Activated CD4-positive, CD25-positive, alpha-beta regulatory T cell (primary cell): ENCODE data around the gene SESN3.
A peak's percentile ranks its signal among the peaks of the same experiment; 100 is the strongest.
"Not testable (repeated sequence)": the region's sequence is repeated elsewhere in the genome, so short reads cannot be mapped to it uniquely, and the experiment has no call there.

Experiments used
- DNase-seq, 4 experiments: peaks; one replicate each; lab custom pipeline; 2025; lab: John Stamatoyannopoulos, UW

The SESN3 gene

DNA sequence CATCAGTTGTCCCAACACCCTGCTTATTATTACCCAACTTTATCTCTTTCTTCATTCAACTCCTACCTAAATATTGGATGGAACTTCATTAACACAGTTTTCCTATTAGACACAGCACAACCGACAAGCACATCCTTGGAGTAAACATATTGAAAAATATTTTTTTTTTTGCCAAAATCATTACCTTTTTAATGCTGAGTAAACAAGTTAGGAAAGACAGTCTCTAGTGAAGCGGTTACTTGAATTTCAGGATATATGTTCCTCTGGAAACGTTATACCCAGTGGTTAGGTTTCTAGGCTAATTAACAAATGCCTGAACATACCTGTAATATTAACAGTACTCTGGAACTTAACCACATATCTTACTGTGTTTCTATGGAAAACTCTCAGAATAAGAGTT is 11.4 kb downstream of the SESN3 start:
- no peak for DNase-seq

DNA sequence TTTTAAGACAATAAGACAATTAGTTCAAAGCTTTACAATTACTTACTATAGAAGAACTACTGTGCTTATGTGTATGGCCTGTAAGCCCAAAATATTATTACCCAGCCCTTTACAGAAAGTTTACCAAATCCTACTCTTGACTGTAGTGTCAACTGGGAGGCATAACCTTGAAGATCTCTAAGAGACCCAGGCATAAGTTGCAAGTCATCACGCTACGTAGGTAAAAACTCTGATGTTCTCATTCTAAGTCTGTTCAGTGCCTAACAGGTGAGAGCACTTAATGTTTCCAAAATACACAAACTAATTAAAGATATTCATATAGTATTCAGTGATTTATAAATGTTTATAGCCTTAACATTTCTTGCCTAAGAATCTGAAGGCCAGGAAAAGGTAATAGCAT is 12.9 kb downstream of the SESN3 start:
- DNase-seq, result no peak

DNA sequence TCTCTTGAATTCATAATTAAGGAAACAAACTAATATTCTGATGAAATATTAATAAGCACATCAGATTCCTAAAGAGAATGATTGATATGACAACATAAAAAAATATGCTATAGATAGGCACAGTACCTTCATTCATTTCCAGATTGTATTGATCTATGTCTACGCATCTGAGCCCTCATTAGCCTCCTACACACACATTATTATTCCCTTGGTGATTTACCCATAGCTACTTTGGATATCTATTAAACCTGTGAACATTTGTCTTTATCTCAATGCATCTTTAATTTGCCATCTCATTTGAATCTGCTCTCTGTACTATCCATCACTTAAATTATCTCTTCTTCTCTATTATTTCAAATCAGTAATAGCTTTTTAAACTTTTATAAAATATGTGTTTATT is 18.4 kb downstream of the SESN3 start:
- no peak for DNase-seq

DNA sequence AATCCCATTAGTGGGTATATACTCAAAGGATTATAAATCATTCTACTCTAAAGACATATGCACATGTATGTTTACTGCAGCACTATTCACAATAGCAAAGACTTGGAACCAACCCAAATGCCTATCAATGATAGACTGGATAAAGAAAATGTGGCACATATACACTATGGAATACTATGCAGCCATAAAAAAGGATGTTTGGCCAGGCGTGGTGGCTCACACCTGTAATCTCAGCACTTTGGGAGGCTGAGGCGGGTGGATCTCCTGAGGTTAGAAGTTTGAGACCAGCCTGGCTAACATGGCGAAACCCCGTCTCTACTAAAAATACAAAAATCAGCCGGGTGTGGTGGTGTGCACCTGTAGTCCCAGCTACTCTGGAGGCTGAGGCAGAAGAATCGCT is 21.5 kb downstream of the SESN3 start:
- not testable (repeated sequence) for DNase-seq

DNA sequence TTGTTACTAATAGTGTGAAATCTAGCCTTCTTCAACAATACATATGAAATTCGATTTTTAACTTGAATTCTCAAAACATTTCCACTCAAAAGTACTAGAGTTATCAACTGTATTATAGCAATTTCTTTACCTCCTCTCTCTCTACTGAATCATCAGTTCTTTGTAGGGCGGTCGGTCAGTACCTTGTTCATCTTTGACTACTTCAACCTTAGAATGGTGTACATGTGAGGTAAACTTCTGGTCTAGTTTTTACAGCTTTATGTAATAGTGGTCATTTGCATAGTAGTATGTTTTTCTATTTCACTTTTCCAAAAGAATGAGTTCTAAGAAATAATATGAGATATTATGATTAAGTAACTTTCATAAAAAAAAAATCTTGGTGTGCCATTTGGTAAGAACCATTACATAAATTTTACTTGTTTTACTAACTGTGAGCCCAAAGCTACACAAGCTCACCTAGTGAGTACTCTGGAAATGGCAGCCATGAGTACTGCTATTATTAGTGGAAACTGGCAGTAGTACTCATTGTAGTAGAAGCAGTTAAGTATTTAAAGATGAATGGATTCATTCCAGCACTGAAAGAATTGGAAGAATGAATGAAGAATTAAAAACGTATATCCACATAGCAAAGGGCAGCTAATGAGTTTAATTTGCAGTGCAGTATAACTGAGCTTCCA is 30.1 kb downstream of the SESN3 start:
- no peak for DNase-seq

DNA sequence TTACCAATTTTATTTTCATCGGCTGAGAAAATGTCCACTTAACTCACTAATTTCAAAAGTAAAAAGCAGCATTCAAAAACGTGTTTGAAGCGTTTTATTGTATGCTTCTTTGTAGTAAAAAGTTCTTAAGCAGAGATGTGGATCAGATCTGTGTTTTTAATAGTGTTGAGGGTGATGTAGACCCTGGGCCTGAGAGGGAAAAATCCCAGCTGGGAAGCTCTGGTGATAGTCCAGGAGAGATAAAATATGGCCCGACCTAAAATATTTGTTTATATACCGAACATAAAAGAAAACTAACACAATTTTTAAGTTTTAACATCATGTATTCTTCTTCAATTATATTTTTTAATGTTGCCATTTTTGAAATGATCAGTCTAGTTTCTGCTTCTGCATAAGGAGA is 35.2 kb downstream of the SESN3 start:
- no peak for DNase-seq

DNA sequence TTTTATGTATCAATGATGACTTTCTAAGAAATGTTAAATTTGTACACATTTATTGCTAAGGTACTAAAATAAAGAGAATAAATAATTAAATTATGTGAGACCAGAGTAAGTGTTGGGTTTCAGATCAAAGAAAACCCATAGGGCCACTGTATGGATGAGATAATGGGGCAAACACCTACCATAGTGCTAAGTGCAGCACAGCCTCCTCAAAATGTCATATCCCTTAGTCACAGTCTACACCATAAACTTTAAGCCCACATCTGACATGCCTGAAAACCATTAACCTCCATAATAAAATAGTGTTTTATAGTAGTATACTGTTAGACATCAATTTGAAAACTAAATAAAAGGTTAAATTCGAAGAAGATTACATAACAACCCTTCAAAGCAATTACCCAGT is 37.5 kb downstream of the SESN3 start:
- no peak for DNase-seq

DNA sequence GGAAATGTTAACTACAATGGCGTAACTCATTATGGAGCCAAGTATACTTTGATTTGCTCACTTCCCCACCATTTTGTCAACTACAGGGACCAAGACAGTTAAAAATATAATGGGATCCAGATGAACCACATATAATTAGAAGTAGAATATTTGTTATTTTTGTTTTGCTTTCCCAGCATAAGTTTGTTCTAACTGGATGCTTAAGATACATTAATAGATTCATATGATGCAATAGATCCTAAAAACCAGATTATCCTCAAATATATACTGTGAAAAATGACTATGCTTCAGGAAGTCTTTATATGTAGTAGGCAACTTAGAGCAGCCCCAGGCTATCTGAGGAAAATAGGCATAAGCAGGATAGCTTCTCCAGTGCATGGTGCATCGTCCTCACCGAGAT is 38.3 kb downstream of the SESN3 start:
- DNase-seq, result no peak

DNA sequence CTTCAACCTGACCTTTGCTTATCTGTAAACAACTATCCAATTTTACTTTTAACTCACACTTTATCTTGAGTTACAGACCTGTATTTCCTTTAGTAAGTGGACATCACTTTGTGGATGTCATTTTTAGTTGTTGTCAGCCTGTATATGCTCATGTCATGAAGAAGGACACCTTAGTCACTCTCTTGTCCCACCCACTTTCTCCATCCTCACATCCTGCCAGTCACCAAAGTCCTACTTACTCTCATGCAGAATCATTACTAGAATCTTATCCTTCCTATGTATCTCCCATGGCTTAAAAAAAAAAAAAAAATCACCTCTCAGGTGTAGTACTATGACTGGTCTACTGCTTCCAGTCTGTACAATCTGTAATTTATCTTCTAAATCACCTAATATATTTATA is 43.3 kb downstream of the SESN3 start:
- DNase-seq, result no peak

DNA sequence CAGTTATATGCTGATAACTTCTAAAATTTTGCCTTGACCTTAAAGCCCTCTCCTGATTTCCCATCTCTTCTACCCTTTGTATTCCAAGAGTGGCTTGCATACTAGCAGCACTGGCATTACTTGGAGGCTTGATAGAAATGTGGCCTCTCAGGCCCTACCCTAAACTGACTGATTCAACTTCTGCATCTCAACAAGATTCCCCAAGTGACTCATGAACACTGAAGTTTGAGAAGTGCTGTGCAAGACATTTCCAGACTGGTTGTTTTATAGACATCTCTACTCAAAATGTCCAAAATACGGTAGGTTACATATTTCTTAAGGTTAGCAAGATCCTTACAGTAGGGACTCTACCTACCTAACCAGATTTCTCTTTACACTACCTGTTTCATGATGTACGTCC is 48.6 kb downstream of the SESN3 start:
- no peak for DNase-seq

DNA sequence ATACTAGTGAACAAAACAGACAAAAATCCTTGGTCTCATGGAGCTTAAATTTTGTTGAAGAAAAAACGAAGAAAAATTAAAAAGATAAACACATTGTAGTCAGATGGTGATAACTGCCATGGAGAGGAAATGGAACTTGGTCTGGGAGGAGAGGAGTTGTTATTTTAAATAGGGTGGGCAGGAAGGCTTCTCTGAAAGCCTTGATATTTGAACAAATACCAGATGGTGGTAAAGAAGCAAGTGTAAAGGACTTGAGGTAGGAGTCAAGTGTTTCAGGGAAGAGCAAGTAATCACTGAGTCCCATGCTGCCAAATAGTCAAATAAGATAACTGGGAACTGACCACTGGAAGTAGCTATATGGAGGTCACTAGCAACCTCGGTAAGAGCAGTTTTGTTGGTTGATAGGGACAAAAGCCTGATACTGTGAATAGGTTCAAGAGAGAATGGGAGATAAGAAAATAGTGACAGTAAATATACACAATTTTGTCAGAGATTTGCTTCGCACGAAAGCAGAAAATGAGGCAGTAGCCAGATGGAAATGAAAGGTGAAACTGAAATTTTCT is 55.1 kb downstream of the SESN3 start:
- no peak for DNase-seq

DNA sequence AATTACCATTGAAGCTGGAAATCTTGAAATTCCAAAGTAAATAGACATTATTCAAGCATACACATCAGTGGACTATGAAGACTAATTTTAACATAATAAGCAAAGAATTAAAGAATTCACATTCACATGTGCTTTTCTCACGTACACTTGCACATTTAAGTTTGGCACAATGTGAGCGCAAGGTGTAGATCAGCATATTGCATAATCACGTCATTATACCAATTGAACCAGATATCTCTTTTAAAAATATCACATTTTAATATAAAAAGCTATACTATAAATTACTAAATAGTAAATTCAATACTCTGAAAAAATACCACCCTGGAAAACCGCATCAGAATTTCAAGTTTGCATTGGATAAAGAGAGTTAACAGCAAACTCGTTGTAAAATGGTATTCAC is 60.7 kb downstream of the SESN3 start:
- no peak for DNase-seq

DNA sequence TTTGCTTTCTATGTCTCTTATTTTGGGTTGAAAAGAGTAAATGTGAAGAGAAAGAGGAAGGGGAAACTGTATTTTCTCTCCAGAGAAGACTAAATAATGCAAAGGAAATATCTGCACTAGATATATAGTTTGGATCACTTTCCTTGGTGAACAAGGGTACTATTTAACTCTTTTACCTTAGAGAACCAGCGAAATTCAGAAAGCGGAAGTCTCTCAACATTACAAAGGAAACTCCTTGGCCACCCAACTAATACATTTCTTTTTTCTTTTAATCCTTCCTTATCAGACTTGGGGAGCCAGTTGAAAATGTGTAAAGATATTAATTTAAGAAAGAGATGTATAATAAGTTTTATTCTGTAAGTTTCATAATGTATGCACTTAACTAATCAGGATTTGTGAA is 64.2 kb downstream of the SESN3 start:
- DNase-seq, result no peak

DNA sequence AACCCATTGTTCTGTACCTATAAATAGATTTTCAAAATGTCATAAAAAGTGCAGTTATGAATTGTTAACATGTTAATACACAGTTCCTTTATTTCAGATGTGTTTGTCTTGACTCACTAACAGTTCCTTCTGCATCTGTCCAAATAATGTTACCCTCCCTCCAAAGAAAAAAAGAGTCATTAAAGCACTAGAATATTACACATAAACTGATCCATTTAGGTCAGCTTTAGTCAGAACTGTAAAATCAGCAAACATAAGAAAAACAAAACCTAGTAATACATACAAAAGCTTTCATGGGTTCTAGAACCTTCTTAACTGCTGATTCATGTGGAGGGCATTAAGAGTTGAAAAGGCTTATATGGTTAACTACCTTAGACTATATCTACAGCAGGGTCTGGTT is 65.4 kb downstream of the SESN3 start:
- no peak for DNase-seq

DNA sequence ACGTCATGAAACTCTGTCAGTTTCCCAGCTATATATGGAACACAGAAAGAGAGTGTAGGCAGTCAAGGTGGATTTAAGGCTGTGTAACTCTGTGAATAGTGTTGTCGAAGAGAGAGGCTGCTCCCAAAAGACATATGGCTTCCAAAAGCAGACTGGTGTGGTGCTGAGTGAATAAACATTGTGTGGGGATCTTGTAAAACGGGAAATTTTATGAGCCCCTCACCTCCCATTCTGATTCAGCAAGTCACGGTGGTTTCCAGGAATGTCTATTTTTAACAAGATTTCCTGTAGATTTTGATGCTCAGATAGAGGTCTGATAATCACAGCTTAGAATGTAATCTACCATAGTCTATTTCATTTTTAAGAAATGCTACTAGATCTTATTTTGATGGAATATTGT is 67.9 kb downstream of the SESN3 start:
- DNase-seq, result no peak

DNA sequence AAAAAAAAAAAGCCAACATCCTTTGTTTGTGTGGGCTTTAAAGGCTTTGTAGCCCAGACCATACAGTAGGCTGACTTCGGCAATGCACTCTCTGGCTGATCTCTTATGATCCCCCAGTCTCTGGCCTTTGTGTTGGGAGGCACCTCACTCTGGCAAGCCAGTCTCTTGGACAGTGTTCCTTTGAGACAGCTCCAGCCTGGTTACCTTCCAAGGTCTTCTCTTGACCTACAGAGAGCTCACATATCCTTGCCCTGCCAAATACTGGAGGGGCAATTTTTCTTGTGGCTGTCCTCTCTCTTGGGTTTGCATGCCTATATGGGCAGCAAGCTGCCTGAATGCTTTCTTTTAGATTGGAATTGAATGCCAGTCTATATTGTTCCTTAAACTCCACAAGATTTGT is 69.8 kb downstream of the SESN3 start:
- DNase-seq, result no peak

DNA sequence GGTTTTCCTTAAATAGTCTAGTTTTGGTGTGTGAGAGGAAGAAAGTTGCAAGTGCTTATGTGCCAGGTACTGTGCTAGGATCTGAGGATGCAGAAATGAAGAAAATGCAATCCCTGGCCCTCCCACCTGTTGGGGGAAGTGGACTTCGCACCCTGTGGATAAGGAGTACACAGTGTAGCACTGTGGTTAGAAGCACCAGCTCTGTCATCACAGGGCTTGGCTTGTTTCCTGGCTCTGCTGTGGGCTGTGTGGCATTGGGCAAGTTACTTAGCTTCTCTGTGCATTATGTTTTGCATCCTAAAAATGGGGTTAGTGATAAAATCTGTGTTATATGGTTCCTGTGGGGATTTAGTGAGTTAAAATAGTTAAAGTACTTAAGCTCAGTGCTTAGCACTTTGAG is 73.2 kb downstream of the SESN3 start:
- DNase-seq, result no peak

DNA sequence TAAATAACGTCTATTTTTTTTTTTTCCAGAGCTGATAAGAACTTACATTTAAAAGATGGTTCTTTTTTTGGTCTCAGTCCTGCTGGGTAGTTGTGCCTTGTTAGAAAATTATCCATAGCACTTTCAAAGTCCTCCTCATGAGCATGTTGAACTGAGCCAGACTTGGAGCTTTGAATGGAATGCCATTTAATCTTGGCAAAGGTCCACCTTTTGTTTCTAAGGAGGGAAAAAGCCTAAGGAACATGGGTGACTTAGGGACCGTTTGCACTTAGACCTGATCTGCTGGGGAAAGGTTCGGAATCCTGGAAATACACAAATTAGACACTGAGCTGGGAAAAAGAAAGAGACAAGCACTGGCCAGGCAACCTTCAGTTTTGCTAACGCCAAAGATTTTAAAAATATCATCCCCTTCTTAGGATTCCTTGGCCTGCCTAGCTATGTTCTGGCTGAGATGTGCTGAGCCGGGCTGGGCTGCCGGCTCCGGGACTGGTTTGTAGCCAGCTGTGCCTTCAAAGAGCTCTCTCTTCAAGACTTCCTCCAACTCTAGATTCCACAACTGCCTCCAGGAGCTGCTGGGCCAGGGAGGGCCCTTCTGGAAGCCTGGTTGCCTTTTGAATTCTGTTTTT is 74.0 kb downstream of the SESN3 start:
- DNase-seq, result no peak

DNA sequence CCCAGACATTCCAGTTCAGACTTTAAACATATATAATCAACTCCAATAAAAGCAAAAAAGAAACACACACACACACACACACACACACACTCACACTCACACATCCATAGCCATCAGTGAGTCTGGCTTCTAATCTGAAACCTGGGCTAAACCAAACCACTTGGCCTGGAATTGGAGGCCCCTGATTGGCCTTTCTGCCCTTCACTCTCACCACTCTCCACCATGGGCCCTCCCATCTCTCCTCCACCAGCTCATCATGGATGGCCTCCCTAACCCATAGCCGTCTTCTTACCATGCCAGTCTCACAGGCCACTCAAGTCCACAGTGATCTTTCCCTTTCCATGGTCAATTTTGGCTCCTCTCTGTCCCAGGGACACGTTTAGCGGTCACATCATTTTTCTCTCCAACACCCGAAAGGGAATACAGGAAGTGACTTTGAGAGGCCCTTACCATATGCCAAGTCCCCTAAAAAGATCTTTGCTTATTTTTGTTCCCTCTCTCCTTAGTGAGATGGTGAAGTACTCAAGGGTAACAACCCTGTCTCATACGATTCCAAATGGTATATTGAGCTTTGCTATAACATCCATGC is 74.8 kb downstream of the SESN3 start:
- DNase-seq, result no peak

DNA sequence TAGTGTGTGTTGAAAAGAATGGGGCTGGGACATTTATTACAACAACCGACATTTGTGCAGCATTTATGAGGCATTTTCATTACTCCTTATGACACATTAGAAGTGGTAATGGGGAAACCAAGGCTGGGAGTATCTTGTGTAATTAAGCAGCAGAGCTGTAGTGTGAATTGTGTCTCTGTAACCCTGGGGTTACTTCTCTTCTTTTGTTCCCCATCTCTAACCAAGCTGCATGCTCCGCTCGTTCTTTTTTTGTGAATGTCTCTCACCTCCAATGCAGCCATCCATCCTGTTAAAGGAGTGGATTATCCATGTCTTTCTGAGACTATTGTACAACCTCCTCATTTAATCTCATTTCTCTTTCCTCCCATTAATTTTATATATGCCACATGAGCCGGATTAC is 75.6 kb downstream of the SESN3 start:
- no peak for DNase-seq

DNA sequence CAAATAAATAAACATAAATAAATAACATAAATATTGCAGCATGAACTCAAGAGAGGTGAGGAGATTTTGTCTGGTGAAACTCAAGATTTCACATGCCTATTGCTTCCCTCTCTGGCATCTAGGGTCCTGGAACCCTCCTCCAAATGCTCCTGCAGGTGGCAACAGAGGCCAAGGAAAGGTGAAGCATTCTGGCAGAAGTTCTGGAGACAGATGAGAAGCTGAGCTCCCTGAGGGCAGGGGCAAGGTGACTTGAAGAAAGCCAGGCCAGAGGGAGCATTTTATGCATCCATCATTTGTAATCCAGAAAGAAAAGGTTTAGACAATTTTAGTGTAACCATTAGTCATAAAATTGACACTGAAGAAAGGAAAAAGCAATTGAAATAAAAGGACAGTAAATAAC is 76.5 kb downstream of the SESN3 start:
- peak; percentile 12 to 38 (median 31) for DNase-seq

DNA sequence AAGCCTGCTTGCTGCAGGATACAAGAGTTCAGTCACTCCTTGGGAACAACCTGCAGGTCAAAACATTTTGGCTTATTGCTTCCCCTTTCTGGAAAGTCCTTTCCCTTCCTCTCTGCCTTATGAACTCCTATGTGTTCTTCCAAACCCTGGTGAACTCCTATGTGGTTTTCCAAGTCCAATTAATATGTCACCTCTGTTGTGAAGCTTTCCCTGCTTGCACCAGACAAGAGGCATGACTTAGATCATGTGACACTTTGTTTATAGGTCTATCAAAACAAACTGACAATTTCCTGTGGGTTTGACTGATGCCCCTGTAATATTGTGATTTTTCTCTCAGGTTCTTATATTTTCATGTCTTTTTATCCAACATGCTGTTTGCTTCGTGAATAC is 77.2 kb downstream of the SESN3 start:
- no peak for DNase-seq
